GM23338 (cell line): ENCODE results near the gene LST1.

Experiments
- CREB1 ChIP-seq: fragments of 250-450 bp; sonication (Bioruptor Pico); IDR thresholded peaks from 2 replicates; pipeline ENCODE4 v1.5.0; 2020; ENCODE audit warnings: low read depth, mild to moderate bottlenecking, moderate library complexity
- CTCF ChIP-seq, 2 experiments: fragments of 200-600 bp in 1 of 2; sonication (generic) in 1 of 2; conservative IDR thresholded peaks; 2 replicates each; pipeline versions ENCODE4 v1.5.1 to v1.6.1; 2016 to 2017; ENCODE audit warnings: antibody characterized with exemption in 2 of 2, low read depth in 2 of 2, mild to moderate bottlenecking in 2 of 2, moderate library complexity in 1 of 2
- EZH2 ChIP-seq: fragments of 200-600 bp; sonication (generic); IDR thresholded peaks from one replicate; pipeline ENCODE4 v1.8.0; 2017; ENCODE audit warnings: antibody characterized with exemption, mild to moderate bottlenecking, low read depth; ENCODE audit not compliant: unreplicated experiment
- EZH2phosphoT487 ChIP-seq: fragments of 200-600 bp; sonication (generic); IDR thresholded peaks from one replicate; pipeline ENCODE4 v1.8.1; 2018; ENCODE audit warnings: antibody characterized with exemption; ENCODE audit not compliant: unreplicated experiment
- NANOG ChIP-seq: IDR thresholded peaks from 2 replicates; pipeline ENCODE4 v1.6.1; 2016; ENCODE audit warnings: antibody characterized with exemption, borderline replicate concordance
- POLR2AphosphoS5 ChIP-seq: IDR thresholded peaks from 2 replicates; pipeline ENCODE4 v1.6.1; 2016; ENCODE audit warnings: antibody characterized with exemption, low read depth
- ZNF114 ChIP-seq: fragments of 250-450 bp; sonication (Bioruptor Pico); IDR thresholded peaks from 2 replicates; pipeline ENCODE4 v1.5.0; 2020; ENCODE audit warnings: mild to moderate bottlenecking, moderate library complexity

GRCh38 chr6:31622684-31623091 lies 36.6 kb downstream of the LST1 start:
- TF ChIP-seq POLR2AphosphoS5 (no peak), CTCF (conservative IDR thresholded peaks at IDR 0.05; ENCODE audit: low read depth in 2 of 2) (no peak), EZH2 (no peak), NANOG (no peak), ZNF114 (CRISPR knock-in tag) (no peak), EZH2phosphoT487 (no peak), CREB1 (CRISPR knock-in tag) (no peak)
